ENCODE measurements around the gene SUCLG2. TPM values are rescaled to one million over a fixed set of nuclear protein-coding genes. Genes with fewer than 3 reads are reported as not detected.

Gene SUCLG2
- total and polyA plus RNA-seq, 9 of the 15 experiments (the other 6 are each of a cell fraction or from before 2014, with no cell fraction given), result 10.1 to 41.4 (median 29.0) TPM

- Histone ChIP-seq H3K36me3 (ENCODE audit: control insufficient read depth, insufficient read depth, low read length) (peaks cover 22% of the 10 kb centered on the region; the same call in 2 of the 3 replicates), H3K4me2 (ENCODE audit: insufficient read depth, low read length) (no peak overlapping the region), H3K79me2 (ENCODE audit: control insufficient read depth, insufficient read depth, low read length) (no peaks in the 10 kb centered on the region), H3K9me3 (replicated peaks; ENCODE audit: control insufficient read depth, insufficient read depth, low read depth, low read length) (no peaks in the 10 kb centered on the region), H3K27ac (ENCODE audit: extremely low read depth, low read depth, low read length) (no peak overlapping the region), H3K27me3 (ENCODE audit: control insufficient read depth in 2 of 2, insufficient read depth in 2 of 2, low read length in 2 of 2) (no peaks in the 10 kb centered on the region), H3K9ac (ENCODE audit: insufficient read depth in 1 of 2, low read depth in 2 of 2, low read length in 2 of 2) (no peak overlapping the region), H3K4me1 (replicated peaks in 1 of 2; ENCODE audit: control insufficient read depth in 2 of 2, insufficient read depth in 2 of 2, low read length in 2 of 2) (no peaks in the 10 kb centered on the region), H2AFZ (ENCODE audit: low read depth, low read length) (no peak overlapping the region), H3K9me1 (ENCODE audit: control insufficient read depth, insufficient read depth, low read length) (no peaks in the 10 kb centered on the region), H3K4me3 (no peak overlapping the region), H4K20me1 (replicated peaks; ENCODE audit: control insufficient read depth, insufficient read depth, low read length) (no peaks in the 10 kb centered on the region)
- FAIRE-seq (no peak), DNase-seq (ENCODE audit: extremely low read depth in 1 of 4, low spot score in 3 of 4) (no peak), ATAC-seq (no peak)
- ChIA-PET CTCF (ENCODE audit: low intra/inter-chr PET ratio) (no interaction called here), POLR2A (no interaction called here)
- BruUV-seq (replicated peaks), result no TSS peak
- TF ChIP-seq ZNF583 (CRISPR knock-in tag; IDR thresholded peaks at IDR 0.05), result no peak
- TF ChIP-seq, protein P1, sequence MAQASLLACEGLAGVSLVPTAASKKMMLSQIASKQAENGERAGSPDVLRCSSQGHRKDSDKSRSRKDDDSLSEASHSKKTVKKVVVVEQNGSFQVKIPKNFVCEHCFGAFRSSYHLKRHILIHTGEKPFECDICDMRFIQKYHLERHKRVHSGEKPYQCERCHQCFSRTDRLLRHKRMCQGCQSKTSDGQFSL (CRISPR knock-in tag; IDR thresholded peaks at IDR 0.05), result no peak
- TF ChIP-seq, protein P1 (tag; IDR thresholded peaks at IDR 0.05), result no peak
- TF ChIP-seq ZNF699 (CRISPR knock-in tag; IDR thresholded peaks at IDR 0.05; ENCODE audit: insufficient replicate concordance), result no peak
- TF ChIP-seq, protein P2, sequence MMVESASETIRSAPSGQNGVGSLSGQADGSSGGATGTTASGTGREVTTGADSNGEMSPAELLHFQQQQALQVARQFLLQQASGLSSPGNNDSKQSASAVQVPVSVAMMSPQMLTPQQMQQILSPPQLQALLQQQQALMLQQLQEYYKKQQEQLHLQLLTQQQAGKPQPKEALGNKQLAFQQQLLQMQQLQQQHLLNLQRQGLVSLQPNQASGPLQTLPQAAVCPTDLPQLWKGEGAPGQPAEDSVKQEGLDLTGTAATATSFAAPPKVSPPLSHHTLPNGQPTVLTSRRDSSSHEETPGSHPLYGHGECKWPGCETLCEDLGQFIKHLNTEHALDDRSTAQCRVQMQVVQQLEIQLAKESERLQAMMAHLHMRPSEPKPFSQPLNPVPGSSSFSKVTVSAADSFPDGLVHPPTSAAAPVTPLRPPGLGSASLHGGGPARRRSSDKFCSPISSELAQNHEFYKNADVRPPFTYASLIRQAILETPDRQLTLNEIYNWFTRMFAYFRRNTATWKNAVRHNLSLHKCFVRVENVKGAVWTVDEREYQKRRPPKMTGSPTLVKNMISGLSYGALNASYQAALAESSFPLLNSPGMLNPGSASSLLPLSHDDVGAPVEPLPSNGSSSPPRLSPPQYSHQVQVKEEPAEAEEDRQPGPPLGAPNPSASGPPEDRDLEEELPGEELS (CRISPR knock-in tag; IDR thresholded peaks at IDR 0.05; ENCODE audit: borderline replicate concordance), result no peak
- no peak for TF ChIP-seq ZNF644 (tag; IDR thresholded peaks at IDR 0.05; ENCODE audit: low read depth)
- TF ChIP-seq, protein P3, sequence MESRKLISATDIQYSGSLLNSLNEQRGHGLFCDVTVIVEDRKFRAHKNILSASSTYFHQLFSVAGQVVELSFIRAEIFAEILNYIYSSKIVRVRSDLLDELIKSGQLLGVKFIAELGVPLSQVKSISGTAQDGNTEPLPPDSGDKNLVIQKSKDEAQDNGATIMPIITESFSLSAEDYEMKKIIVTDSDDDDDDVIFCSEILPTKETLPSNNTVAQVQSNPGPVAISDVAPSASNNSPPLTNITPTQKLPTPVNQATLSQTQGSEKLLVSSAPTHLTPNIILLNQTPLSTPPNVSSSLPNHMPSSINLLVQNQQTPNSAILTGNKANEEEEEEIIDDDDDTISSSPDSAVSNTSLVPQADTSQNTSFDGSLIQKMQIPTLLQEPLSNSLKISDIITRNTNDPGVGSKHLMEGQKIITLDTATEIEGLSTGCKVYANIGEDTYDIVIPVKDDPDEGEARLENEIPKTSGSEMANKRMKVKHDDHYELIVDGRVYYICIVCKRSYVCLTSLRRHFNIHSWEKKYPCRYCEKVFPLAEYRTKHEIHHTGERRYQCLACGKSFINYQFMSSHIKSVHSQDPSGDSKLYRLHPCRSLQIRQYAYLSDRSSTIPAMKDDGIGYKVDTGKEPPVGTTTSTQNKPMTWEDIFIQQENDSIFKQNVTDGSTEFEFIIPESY (CRISPR knock-in tag; IDR thresholded peaks at IDR 0.05), result no peak
- TF ChIP-seq ZNF764 (CRISPR knock-in tag; IDR thresholded peaks at IDR 0.05; ENCODE audit: low read depth), result no peak
- TF ChIP-seq CREBBP (IDR thresholded peaks at IDR 0.05; ENCODE audit: low read depth, low read length), result no peak
- TF ChIP-seq, protein P4, sequence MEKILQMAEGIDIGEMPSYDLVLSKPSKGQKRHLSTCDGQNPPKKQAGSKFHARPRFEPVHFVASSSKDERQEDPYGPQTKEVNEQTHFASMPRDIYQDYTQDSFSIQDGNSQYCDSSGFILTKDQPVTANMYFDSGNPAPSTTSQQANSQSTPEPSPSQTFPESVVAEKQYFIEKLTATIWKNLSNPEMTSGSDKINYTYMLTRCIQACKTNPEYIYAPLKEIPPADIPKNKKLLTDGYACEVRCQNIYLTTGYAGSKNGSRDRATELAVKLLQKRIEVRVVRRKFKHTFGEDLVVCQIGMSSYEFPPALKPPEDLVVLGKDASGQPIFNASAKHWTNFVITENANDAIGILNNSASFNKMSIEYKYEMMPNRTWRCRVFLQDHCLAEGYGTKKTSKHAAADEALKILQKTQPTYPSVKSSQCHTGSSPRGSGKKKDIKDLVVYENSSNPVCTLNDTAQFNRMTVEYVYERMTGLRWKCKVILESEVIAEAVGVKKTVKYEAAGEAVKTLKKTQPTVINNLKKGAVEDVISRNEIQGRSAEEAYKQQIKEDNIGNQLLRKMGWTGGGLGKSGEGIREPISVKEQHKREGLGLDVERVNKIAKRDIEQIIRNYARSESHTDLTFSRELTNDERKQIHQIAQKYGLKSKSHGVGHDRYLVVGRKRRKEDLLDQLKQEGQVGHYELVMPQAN (IDR thresholded peaks at IDR 0.05; ENCODE audit: borderline replicate concordance), result no peak
- no peak for TF ChIP-seq PHF21A (IDR thresholded peaks at IDR 0.05; ENCODE audit: borderline replicate concordance, low read depth)
- no peak for TF ChIP-seq CREM (IDR thresholded peaks at IDR 0.05; ENCODE audit: low read depth)
- TF ChIP-seq ATF1 (CRISPR knock-in tag; IDR thresholded peaks at IDR 0.05), result no peak
- TF ChIP-seq ATF1 (tag; IDR thresholded peaks at IDR 0.05), result no peak
- no peak for TF ChIP-seq ZNF316 (IDR thresholded peaks at IDR 0.05)
- TF ChIP-seq POLR2AphosphoS5 (IDR thresholded peaks at IDR 0.05; ENCODE audit: control insufficient read depth, insufficient read depth, low read depth, low read length), result no peak
- 79% methylated on average over 3 of the region's 3 CpGs for WGBS (ENCODE audit: insufficient coverage, low coverage, missing lambda C conversion rate)
- in situ Hi-C loops (cut with MboI) (no loop called here), intact Hi-C loops (cut with micrococcal nuclease) (no loop called here)
These were observed 40.2 kb downstream of the SUCLG2 start for GRCh38 chr3:67614195-67614594.

All from K562 (cell line).